Measurements from ENCODE around the gene FAM229A. TPM values are rescaled to one million over a fixed set of nuclear protein-coding genes. Genes with fewer than 3 reads are reported as not detected.

Gene FAM229A
- total RNA-seq, 1 donor from 2014 or later = 8.5 TPM

- no peak for DNase-seq (ENCODE audit: extremely low spot score, unreplicated experiment)
- Mint-ChIP-seq H3K27ac (ENCODE audit: unreplicated experiment) (no peak overlapping the region), H3K27me3 (ENCODE audit: unreplicated experiment) (no peaks in the 10 kb centered on the region), H3K36me3 (ENCODE audit: unreplicated experiment) (peaks cover 17% of the 10 kb centered on the region), H3K4me3 (ENCODE audit: unreplicated experiment) (peak overlapping the region; percentile 40), H3K9me3 (ENCODE audit: unreplicated experiment) (no peaks in the 10 kb centered on the region), H3K4me1 (ENCODE audit: unreplicated experiment) (peaks cover 42% of the 10 kb centered on the region)
- TF ChIP-seq CTCF (IDR thresholded peaks at IDR 0.05) = no peak
These were observed 8.9 kb downstream of the FAM229A start for GRCh38 chr1:32353431-32353830.

DNA sequence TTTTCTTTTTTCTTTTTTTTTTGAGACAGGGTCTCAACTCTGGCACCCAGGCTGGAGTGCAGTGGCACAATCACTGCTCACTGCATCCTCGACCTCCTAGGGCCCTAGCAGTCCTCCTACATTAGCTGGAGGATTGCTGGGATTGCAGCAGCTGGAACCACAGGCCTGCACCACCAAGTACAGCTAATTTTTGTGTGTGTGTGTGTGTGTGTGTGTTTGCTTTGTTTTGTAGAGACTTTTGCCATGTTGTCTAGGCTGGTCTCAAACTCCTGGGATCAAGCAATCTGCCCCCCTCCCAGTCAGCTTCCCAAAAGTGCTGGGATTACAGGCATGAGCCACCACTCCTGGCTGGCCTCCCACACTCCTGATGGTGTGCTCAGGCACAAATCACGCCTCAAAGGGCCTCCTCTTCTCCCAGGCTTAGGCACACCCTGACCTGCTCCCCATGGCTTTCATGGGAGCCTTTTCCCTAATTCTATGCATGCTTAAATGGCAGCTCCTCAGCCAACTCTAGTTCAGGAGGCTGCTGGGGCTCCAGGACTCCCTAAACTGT lies 9.4 kb downstream of the FAM229A start:
- DNase-seq (ENCODE audit: extremely low spot score, unreplicated experiment) = no peak
- TF ChIP-seq CTCF (IDR thresholded peaks at IDR 0.05) = no peak
- H3K36me3 Mint-ChIP-seq (ENCODE audit: unreplicated experiment) = peaks cover 17% of the 10 kb centered on the region
- peaks cover 42% of the 10 kb centered on the region for H3K4me1 Mint-ChIP-seq (ENCODE audit: unreplicated experiment)
- H3K9me3 Mint-ChIP-seq (ENCODE audit: unreplicated experiment) = no peaks in the 10 kb centered on the region
- no peak overlapping the region for H3K27ac Mint-ChIP-seq (ENCODE audit: unreplicated experiment)
- no peaks in the 10 kb centered on the region for H3K27me3 Mint-ChIP-seq (ENCODE audit: unreplicated experiment)
- H3K4me3 Mint-ChIP-seq (ENCODE audit: unreplicated experiment) = peak overlapping the region; percentile 75

- Mint-ChIP-seq H3K9me3 (ENCODE audit: unreplicated experiment) (no peaks in the 10 kb centered on the region), H3K27me3 (ENCODE audit: unreplicated experiment) (no peaks in the 10 kb centered on the region), H3K36me3 (ENCODE audit: unreplicated experiment) (peaks cover 17% of the 10 kb centered on the region), H3K4me3 (ENCODE audit: unreplicated experiment) (peak overlapping the region; percentile 75), H3K4me1 (ENCODE audit: unreplicated experiment) (peaks cover 42% of the 10 kb centered on the region), H3K27ac (ENCODE audit: unreplicated experiment) (peak overlapping the region; percentile 71)
- no peak for DNase-seq (ENCODE audit: extremely low spot score, unreplicated experiment)
- TF ChIP-seq CTCF (IDR thresholded peaks at IDR 0.05) = no peak
These were observed 10.0 kb downstream of the FAM229A start for GRCh38 chr1:32352239-32352745.

GRCh38 chr1:32351399-32352238 lies 10.7 kb downstream of the FAM229A start:
- Mint-ChIP-seq H3K36me3 (ENCODE audit: unreplicated experiment) (peaks cover 16% of the 10 kb centered on the region), H3K4me1 (ENCODE audit: unreplicated experiment) (peaks cover 42% of the 10 kb centered on the region), H3K27me3 (ENCODE audit: unreplicated experiment) (no peaks in the 10 kb centered on the region), H3K27ac (ENCODE audit: unreplicated experiment) (peak overlapping the region; percentile 93), H3K4me3 (ENCODE audit: unreplicated experiment) (peak overlapping the region; percentile 82), H3K9me3 (ENCODE audit: unreplicated experiment) (no peaks in the 10 kb centered on the region)
- TF ChIP-seq CTCF (IDR thresholded peaks at IDR 0.05) = peak; percentile 28
- DNase-seq (ENCODE audit: extremely low spot score, unreplicated experiment) = peak; percentile 98

DNA sequence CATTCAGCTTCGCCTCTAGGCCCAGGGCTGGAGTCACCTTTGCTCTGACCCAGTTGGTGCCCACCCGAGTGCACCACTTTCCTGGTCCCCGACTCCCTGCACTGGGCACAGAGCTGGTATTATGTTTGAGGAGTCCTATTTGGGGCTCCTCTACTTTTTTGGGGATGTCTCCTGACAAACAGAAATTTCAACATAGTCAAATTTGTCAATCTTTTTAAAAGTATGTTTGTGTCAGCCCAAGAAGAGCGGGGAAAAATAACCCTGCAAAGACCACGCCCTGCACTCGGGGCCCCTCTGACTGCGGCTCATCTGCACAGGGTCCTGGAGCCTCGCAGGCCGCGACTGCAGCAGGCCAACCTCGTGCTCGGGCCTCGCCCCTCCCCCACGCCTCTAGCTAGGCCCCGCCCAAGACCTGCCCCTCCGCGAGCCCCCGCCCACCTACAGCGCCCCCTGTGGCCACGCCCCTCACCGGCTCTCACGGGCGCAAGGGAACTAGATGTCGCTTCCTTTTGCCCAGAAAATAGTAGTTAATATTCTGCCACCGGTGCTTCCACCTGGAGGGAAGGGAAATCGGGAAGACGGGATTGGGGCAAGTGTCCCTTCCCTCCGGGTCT lies 11.4 kb downstream of the FAM229A start:
- peaks cover 42% of the 10 kb centered on the region for H3K4me1 Mint-ChIP-seq (ENCODE audit: unreplicated experiment)
- peak; percentile 70 for TF ChIP-seq CTCF (IDR thresholded peaks at IDR 0.05)
- H3K9me3 Mint-ChIP-seq (ENCODE audit: unreplicated experiment) = no peaks in the 10 kb centered on the region
- H3K36me3 Mint-ChIP-seq (ENCODE audit: unreplicated experiment) = peaks cover 15% of the 10 kb centered on the region
- H3K4me3 Mint-ChIP-seq (ENCODE audit: unreplicated experiment) = peak overlapping the region; percentile 82
- DNase-seq (ENCODE audit: extremely low spot score, unreplicated experiment) = no peak
- H3K27ac Mint-ChIP-seq (ENCODE audit: unreplicated experiment) = peak overlapping the region; percentile 93
- H3K27me3 Mint-ChIP-seq (ENCODE audit: unreplicated experiment) = no peaks in the 10 kb centered on the region

All from osteocyte (in vitro differentiated cells).